Activated CD8-positive, alpha-beta memory T cell treated with anti-CD3 and anti-CD28 coated beads, Interleukin-2, amount 50 U/mL, for 48 hours (primary cell): ENCODE data around the gene SYT8.

Source experiments
- DNase-seq: peaks from one replicate; pipeline ENCODE4 v3.0.0-alpha.2; 2020

The SYT8 gene

DNA sequence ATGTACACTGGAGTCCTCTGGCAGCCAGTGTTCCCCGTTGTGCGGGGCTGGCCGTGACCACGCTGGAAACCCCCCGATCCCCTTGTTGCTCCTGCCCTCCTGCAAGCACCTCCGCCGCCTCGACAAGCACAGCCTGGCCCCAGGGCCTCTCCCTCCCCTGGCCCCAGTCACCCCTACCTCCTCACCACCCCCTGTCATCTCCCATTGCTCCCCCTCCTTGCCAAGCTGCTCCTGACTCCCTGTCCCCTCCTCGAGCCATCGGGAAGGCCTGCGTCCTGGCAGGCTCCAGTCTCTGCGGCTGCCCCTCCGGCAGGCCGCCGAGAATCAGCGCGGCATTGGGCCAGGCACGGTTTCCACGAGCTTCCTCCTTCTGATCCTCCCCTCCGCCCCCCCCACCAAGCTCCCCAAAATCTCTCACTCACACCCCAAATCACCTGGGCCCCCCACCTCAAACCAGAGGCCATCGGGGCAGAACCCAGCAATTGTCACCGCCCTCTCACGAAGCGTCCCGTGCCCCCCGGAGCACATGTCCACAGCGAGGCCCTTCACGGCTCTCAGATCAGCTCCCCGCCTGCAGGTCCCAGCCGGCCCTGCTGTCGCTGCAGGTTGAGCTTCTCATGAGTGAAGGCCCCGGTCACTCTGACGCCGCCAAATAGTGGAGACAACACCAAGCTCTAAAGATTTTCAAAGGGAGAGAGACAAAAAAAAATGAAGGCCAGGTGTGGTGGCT, 12.4 kb downstream of the SYT8 start:
- DNase-seq, result no peak

DNA sequence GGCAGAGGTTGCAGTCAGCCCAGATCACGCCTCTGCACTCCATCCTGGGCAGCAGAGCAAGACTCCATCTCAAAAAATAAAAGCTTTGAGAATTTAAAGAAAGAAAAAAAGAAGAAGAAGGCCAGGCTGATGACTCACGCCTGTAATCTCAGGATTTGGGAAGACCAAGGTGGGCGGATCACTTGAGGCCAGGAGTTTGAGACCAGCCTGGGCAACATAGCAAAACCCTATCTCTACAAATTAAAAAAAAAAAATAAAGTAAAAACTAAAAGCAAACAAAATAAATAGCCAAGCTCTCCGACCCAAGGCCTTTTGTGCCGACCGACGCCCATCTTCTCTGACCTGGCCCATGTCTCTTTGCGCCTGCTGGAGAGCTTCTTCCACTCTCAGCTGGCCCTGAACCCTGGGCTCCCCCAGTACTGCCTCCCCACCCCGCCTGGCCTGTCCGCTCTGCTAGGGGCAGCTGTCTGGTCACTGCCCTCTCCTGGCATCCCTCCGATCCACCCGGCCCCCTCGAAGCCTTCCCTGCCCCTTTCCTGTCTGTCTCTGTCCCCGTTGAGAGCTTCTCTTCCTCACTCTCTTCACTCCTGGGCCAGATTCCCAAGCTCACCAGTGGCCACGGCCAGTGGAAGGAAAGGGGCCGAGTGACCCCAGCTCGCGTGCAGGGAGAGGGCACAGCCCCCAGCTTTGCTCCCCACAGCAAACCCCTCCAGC, 13.3 kb downstream of the SYT8 start:
- no peak for DNase-seq

DNA sequence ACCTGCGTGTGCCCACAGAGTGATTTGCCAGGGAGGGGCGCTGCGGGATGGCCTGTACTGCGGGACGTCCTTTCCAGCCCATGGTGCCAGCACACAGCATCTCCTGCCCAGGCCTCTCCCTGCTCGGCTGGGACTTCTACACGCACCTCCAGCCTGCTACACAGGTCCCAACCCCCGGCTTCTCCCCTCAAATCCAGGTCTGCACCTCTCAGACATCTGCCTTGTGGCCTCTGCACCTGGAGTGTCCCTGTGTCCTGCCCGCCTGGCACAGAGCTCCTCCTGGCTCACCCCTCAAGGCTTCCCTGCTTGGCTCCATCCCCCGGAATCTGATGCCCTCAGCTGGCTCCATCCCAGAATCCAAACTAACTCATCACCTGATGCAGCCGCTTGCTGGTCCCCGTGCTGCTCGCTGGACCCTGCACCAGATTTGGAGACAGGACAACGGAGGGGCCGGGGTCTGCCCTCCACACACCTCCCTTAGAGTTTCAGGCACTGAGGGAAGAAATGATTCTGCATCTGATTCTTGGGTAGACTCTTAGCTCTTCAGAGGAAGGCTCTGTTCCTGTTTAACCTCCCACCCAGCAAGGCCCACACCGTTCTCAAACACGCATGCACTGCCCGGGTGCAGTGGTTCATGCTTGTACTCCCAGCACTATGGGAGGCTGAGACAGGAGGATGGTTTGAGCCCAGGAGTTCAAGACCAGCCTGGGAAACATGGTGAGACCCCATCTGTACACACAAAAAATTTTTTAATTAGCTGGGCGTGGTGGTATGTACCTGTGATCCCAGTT, 14.0 kb downstream of the SYT8 start:
- no peak for DNase-seq

DNA sequence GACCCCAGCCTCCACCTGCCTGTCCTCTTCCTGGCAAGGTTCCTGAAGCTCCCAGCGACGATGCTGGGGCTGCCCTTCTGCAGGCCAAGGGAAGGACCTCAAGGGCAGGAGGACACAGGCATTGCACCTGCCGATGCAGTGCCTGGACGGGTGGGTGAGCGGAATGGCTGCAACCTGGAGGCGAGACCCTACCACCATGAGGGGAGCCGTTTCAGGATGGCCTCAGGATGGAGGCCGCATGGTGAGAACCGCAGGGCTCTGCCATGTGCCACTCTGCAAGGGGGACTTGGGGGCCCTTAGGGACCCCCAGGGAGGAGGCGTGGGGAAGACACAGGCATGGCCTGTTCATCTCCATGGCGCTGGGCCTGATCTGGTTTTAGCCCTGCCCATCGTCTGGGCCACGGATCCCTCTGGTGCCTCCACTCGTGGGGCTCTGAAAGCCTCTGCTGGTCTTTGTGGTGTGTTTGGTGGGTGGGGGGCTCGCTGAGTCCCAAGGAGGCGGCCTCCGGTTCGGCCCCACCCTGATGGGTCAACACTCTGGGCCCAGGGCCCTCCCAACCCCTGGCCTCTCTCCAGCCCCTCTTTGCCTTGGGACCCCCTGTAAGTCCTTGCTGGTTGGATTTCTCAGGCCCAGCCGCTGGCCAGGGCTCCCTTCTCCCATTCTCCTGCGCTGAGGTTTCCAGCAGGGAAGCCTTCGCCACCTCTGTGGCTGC, 16.8 kb downstream of the SYT8 start:
- DNase-seq, result no peak

DNA sequence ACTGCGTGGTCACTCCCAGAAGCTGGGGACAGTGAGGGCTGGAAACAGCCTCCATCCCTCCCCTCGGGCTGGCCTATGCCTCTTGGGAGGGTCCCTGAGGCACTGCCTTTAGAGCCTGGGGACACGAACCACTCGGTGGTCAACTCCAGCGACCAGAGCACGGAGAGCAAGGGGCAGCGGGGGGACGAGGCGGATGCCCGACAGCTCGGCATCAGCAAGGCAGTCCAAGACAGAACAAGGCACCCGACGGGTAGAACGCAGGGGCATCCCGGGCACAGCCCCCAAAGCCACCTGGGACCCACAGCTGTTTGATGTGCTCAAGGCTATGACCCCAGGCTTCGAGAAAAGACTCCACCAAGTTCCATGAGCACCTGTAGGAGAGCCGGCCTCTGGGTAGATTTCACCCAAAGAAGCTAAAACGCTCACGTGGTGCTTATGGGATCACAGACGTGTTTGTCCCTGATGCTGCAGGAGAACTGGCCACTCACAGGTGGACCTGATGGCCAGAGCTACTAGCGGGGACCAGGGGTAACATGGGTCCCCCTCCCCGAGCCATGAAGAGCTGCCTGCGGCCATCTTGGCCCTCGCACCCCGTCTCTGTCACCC, 17.6 kb downstream of the SYT8 start:
- no peak for DNase-seq

DNA sequence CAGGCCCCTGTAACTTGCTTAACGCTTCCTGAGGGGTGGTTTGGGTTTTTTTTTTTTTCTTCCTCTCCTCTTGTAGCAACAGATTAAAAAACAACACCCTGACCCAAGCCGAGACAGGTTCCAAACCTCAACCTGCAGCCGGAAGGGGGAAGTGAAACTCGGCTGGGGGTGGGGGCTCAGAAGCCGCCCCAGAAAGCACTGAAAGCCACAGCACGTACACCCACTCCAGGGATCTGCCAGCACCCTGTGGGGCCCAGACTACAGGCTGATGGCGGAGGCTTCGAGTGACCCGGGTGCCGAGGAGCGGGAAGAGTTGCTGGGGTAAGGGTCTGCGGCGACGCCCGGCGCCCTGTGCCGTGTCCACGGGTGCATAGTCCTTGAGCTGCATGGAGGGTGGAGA, 18.1 kb downstream of the SYT8 start, which contains the start of gene LSP1:
TSS of gene LSP1 (plus strand) at position 208 of the 400 bp plus-strand sequence. CDS start at position 269, 61 bp downstream.
- peak; percentile 88 for DNase-seq

DNA sequence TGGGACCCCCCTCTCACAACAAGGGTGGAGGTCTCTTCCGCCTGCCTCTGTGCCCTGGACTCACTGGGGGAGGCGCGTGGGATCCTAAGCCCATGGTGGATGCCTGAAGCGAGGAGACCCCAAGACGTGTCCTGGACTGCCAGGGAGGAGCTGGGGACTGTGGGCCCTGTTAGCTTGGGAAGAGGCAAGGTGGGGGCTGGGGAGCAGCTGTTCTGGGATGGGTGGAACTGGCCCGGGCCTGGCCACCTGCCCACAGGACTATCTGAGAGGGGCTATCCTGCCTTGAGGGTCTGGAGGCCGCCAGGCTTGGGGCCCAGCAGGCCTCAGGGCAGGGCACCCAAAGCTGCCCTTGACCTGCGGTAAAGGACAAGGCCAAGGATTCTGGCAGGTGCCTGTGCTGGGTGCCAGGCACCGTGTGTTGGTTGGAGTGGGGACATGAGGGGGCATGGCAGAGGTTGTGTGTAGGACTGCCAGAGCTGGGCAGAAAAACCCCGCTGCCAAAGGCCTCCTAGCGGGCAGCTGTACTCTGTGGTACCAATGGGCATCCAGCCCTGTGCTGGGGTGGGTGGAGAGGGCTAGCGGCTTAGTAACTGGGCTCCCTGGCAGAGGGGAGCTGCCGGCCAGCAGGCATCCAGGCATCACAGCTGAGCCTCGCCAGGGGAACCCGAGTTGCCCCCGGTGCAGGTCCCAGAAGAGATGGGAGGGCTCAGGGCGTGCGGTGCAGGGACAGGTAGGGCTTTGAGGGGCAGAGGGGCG, 18.8 kb downstream of the SYT8 start:
- DNase-seq, result peak; percentile 68

DNA sequence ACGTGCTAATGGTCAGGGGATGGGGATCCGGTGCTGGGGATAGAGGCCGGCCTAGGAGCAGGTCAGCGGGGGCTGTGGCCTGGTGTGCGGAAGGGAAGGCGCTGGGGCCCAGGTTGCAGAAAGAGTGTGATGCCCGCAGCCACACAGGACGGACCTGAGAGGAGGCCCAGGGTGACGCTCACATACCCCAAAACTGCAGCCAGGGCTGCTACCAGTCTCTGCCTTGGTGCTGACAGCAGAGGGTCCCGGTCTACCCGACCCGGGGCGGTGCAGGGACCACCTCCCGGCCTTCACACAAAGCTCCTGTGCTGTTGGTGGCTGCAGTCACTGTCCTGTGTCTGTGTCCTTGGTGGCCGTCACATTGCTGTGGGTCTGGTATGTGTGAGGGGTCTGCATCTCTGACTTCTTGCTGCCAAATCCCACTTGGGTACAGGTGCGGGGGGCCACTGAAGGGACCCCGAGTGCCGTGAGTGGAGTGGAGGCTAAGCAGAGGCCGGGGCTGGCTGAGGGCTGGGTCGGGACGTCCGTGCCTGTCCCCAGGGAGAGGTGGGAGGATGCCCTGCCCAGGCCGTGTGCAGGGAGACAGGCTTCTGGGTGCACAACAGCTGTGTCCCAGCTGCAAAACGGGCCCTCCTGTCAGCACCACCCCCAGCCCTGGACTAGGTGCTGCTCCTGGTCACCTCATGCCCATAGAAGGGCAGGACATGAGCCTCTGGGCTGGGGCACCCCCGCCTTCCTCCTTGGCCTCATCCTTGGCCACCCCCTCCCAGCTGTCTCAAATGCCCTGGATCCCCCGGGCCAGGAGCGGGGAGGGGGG, 19.6 kb downstream of the SYT8 start:
- DNase-seq, result no peak

DNA sequence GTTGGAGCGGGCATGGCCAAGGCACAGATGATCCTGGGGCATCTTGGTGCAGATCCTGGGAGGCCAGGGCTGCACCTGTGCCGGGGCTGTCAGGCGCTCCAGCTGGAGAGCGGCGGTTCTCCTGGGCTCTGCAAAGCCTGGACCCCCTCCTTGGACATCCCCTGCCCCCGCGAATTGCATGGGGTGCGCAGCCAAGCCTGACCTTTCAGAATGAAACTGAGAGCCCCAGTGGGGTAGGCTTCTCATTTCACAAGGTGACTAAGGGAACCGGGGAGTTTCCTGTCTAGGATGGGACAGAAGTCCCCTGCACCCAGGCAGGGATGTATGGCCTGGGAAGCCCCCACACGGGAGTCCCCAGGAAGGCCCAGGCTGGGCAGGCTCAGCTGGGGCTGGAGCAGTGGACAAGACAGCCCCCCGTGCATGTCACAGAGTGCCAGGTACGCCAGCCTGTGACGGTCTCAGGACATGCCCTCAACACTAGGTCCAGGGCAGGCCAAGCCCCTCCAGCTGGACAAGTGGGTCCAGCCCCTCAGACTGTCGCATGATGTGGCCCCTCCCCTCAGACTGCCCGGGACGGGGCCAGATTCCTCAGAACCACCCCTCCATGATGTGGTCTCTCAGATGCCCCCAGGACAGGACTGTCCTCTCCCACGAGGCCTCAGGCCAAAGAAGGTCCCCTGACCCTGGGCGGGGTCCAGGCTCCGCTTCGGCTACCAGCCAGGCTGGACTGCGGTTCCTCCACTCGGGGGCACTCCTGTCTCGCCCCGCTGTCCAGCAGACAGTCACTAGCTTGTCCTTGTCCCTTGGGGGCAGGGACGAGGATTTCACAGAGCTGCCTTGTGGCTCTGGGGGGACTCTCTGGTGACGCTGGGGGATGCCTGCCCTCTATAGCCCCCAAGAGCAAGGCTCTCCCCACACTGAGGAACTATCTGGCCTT, 20.4 kb downstream of the SYT8 start:
- DNase-seq, result peak; percentile 72

DNA sequence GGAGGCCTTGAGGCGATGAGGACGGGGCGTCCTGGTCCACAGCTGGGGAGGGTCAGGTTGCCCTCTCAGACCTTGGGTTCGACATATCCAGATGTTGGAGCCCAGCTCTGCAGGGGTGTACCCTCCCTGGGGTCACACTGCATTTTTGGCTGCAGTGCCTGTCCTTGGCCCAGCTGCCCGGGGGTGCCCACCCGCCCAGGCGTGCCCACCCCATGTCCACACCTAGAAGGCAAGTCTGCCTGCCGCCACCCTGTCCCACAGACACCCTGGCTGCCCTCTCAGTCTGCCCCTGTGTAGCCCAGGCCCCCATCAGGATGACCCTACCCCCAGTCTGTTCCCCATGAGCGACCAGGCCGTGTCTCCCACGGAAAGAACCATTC, 21.1 kb downstream of the SYT8 start:
- no peak for DNase-seq

DNA sequence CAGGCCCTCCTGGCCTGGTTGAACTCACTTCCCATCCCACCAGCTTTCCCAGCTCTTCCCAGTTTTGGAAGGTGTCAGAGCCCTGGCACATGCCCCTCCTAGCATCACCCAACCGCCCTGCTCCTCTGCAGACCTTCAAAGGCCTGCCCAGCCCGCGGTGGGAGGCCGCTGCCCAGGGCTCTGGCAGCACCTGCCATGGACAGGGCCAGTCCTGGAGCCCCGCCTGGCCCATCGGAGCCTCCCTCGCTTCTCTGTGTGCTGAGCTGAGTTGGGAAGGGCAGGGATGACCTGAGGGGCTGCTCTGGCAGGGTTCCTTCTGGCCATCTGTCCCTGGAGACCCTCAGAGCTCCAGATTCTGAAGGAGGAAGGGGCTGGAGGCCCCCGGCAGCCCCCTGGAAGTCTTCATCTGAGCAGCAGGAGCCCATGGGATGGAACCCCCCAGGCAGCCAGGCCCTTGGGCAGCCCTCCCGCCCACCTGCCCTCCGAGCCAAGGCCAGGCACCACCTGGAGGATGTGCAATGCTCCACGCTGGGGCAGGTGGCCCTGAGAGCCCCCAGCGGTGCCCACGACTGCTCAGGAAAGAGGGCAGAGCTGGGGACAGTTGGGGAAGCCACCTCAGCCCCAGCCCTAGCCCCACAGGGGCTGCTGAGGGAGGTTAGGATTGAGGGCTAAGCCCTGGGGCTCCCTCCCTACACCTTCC, 21.7 kb downstream of the SYT8 start:
- no peak for DNase-seq

DNA sequence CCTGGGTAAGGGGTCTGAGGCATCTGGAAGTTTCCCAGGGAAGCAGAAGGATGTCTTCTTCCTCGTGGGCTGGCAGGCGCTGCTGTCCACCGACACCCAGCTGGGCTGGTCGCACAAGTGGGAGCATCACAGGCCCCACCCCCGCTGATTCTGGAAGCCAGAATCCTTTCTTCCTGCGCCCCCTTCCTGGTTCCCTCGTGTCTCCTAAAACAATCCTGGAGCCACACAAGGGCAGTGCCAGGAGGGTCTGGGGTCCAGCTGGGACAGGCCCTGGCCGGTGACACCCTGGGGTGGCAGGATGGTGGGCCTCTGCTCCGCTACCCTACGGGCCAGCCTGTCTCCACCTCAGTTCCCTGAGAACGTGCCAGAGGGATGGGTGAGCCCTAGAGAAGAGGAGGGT, 22.3 kb downstream of the SYT8 start:
- no peak for DNase-seq

DNA sequence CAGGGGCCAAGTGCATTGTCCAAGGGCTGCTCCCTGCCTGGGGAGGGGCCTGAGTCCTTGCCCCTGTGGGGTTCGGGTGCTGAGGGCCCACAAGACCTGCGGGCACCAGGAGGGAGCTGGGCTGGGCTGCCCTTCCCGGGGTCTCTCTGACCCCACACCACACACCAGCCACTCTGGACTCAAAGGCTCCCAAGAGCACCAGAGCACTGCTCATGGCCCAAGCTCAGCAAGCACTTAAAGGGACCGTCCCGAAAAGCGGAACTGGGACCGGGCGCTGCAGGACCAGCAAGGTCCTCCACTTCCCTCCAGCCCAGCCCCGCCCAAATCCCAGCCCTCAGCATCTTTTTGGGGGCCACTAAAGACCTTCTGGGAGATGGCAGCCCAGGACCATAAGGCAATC, 23.4 kb downstream of the SYT8 start:
- DNase-seq, result no peak

DNA sequence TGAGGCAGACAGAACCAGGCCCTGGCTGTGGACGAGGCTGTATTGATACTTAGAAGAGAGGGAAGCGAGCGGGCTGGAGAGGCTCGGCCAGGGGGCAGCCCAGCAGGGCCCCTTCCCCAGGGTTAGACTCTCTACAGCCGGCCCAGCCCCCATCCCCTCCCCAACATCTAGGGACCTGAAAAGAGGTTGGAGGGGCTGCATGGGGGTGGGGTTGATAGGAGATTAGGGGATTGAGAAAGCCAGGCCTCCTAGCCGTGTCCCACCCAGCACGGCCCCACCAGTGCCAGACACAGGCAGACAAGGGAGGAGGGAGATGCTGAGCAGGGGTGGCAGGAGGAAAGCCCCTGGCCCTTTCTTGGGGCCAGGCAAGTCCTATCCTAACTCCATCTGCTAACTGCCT, 23.8 kb downstream of the SYT8 start:
- DNase-seq, result no peak

DNA sequence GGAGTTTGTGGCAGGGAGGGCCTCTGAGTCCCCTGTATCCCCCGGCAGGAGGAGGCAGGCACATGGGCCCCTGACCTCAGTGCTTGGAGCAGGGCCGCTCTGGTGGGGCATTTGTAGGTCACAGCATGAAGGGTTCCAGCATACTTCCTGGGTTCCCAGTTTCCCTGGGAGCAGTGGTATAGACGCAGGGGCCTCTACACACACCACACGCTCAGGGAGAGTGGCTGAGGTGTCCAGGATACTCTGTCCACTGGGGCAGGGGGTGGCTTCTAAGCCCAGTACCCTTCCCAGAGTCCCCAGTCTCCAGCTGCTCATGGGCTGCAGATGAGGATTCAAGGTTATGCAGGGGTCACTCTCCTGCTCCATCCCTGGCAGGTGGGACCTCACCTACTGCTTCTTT, 24.2 kb downstream of the SYT8 start:
- no peak for DNase-seq

DNA sequence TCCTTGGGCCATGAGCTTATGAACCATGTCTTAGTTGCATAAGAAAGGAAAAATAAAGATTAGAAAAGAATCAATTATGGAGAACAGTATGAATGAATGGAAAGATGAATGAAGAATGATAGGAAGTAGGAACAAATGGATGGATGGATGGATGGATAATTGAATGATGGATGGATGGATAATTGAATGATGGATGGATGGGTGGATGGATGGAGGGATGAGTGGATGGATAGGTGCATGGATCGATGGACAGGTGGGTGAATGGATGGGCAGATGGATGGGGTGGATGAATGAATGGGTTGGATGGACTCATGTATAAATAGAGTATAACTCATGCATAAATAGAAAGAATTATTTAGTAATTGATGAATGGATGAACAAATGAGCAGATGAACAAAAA, 25.3 kb downstream of the SYT8 start:
- no peak for DNase-seq

DNA sequence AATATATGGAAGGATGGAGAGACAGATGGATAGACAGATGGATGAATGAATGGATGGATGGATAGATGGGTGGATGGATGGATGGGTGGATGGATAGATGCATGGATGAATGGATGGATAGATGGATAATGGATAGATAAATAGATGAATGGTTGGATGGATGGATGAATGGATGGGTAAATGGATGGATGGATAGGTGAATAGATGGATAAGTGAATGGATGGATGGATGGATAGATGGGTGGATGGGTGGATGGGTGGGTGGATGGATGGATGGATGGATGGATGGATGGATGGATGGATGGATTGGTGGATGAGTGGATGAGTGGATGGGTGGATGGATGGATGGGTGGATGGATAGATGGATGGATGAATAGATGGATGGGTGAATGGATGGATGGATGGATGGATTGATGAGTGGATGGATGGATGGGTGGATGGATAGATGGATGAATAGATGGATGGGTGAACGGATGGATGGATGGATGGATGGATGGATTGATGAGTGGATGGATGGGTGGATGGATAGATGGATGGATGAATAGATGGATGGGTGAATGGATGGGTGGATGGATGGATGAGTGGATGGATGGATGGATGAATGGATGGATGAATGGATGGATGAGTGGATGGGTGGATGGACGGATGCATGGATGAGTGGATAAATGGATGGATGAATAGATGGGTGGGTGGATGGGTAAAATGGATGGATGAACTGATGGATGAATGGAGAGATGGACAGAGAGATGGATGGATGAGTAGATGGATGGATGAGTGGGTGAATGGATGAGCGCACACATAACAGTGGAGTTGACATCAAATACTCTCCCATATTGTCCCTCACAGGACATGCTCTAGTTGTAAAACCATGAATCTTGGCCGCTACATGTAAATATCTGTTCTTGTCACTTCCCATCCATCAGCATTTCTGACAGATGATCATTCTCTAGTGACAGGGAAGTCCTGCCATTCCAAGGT, 26.9 kb downstream of the SYT8 start:
- DNase-seq, result no peak
